Measurements from ENCODE around the gene GBP3.

DNA sequence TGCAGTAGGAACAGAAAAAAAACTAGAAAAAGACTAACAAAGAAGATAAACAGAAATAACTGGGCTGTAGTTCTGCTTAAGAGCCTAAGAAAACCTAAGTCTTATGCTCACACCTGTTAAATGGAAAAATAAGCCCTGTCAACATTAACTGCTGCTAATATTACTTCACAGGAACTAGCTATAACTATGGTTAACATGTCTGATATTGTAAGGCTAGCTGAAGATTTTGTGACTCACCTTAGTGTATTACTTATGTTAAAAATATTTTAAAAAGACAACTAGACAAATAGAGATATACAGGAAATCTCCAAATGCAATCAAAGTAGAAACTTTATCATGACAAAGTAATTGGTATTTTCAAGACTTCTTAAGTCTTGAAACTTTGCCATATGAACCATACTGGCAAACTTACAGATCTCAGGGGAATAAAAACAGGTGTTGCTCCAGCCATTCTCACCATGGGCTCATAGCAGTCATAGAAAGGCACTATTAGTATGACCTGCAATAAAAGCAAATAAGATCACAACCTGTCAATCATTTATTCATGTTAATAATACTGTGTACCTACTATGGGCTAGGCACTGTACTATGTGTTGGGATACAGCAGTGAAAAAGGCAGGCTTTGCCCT lies 60.9 kb downstream of the GBP3 start:
- TF ChIP-seq, protein P1, sequence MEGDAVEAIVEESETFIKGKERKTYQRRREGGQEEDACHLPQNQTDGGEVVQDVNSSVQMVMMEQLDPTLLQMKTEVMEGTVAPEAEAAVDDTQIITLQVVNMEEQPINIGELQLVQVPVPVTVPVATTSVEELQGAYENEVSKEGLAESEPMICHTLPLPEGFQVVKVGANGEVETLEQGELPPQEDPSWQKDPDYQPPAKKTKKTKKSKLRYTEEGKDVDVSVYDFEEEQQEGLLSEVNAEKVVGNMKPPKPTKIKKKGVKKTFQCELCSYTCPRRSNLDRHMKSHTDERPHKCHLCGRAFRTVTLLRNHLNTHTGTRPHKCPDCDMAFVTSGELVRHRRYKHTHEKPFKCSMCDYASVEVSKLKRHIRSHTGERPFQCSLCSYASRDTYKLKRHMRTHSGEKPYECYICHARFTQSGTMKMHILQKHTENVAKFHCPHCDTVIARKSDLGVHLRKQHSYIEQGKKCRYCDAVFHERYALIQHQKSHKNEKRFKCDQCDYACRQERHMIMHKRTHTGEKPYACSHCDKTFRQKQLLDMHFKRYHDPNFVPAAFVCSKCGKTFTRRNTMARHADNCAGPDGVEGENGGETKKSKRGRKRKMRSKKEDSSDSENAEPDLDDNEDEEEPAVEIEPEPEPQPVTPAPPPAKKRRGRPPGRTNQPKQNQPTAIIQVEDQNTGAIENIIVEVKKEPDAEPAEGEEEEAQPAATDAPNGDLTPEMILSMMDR (IDR thresholded peaks at IDR 0.05), result no peak
- TF ChIP-seq POLR2A (IDR thresholded peaks at IDR 0.05), result no peak
